ENCODE results near the gene CD52. TPM values are rescaled to one million over a fixed set of nuclear protein-coding genes. Genes with fewer than 3 reads are reported as not detected.
A peak's percentile ranks its signal among the peaks of the same experiment; 100 is the strongest.

Gene CD52
- total and polyA plus RNA-seq, 2 of the 13 experiments (the other 11 are each of a cell fraction or from before 2014, with no cell fraction given): 0.32 TPM; not detected in 1

- TF ChIP-seq HNF1A (IDR thresholded peaks at IDR 0.05; ENCODE audit: low read depth) (peak; percentile 56; the same call in 1 of the 2 replicates), HNF1A (CRISPR knock-in tag; IDR thresholded peaks at IDR 0.05; ENCODE audit: borderline replicate concordance) (peak; percentile 86; the same call in 1 of the 2 replicates), ZNF530 (CRISPR knock-in tag; IDR thresholded peaks at IDR 0.05; ENCODE audit: low read depth) (no peak), ZNF326 (CRISPR knock-in tag; IDR thresholded peaks at IDR 0.05; ENCODE audit: borderline replicate concordance) (no peak), PCBP1 (IDR thresholded peaks at IDR 0.05; ENCODE audit: borderline replicate concordance, low read depth, low read length) (0 out of 2 replicates have a peak, but pooled peaks have one; percentile 66), MXD3 (CRISPR knock-in tag; IDR thresholded peaks at IDR 0.05) (no peak), ZBTB49 (CRISPR knock-in tag; IDR thresholded peaks at IDR 0.05; ENCODE audit: borderline replicate concordance) (no peak), ZSCAN5A (CRISPR knock-in tag; IDR thresholded peaks at IDR 0.05; ENCODE audit: borderline replicate concordance) (peak; percentile 88; the same call in 1 of the 2 replicates), SAP130 (CRISPR knock-in tag; IDR thresholded peaks at IDR 0.05; ENCODE audit: low read depth) (peak; percentile 74), FOXP4 (CRISPR knock-in tag; IDR thresholded peaks at IDR 0.05) (peak; percentile 80), ZNF710 (CRISPR knock-in tag; IDR thresholded peaks at IDR 0.05; ENCODE audit: borderline replicate concordance) (peak; percentile 53; the same call in 1 of the 2 replicates), KMT2B (CRISPR knock-in tag; IDR thresholded peaks at IDR 0.05) (no peak), ELF1 (CRISPR knock-in tag; IDR thresholded peaks at IDR 0.05) (peak; percentile 74; the same call in 1 of the 2 replicates), MTA3 (CRISPR knock-in tag; IDR thresholded peaks at IDR 0.05) (no peak)
Measured at GRCh38 chr1:26350701-26351589, 33.2 kb downstream of the CD52 start (continued).

Measured in HepG2 (cell line).